ENCODE data around the gene ESRRA.

DNA sequence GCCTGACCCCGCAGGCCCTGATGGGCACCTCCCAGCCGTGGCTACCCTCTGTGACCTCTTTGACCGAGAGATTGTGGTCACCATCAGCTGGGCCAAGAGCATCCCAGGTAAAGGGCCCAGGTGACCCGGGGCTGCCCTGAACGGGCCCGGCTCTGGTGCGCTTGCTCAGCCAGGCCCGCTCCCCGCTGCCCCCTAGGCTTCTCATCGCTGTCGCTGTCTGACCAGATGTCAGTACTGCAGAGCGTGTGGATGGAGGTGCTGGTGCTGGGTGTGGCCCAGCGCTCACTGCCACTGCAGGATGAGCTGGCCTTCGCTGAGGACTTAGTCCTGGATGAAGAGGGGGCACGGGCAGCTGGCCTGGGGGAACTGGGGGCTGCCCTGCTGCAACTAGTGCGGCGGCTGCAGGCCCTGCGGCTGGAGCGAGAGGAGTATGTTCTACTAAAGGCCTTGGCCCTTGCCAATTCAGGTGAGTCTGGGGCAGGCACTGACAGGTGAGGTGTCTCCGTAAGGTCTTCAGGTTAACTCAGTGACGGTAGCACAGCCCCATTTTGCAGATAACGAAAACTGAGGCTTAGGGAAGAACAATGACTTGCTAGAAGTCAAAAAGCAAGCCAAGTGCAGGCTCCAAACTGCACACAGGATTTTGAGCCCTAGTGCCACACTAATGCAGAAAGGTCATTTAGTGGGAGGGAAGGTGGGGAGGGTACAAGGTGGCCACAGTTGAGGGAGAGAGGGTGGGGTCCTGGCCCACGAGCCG is 9.7 kb downstream of the ESRRA start:
- TF ChIP-seq, protein P1, sequence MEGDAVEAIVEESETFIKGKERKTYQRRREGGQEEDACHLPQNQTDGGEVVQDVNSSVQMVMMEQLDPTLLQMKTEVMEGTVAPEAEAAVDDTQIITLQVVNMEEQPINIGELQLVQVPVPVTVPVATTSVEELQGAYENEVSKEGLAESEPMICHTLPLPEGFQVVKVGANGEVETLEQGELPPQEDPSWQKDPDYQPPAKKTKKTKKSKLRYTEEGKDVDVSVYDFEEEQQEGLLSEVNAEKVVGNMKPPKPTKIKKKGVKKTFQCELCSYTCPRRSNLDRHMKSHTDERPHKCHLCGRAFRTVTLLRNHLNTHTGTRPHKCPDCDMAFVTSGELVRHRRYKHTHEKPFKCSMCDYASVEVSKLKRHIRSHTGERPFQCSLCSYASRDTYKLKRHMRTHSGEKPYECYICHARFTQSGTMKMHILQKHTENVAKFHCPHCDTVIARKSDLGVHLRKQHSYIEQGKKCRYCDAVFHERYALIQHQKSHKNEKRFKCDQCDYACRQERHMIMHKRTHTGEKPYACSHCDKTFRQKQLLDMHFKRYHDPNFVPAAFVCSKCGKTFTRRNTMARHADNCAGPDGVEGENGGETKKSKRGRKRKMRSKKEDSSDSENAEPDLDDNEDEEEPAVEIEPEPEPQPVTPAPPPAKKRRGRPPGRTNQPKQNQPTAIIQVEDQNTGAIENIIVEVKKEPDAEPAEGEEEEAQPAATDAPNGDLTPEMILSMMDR (conservative IDR thresholded peaks at IDR 0.05; ENCODE audit: low read depth, low read length), result peak; percentile 42; the same call in 1 of the 2 replicates
- TF ChIP-seq EZH2 (IDR thresholded peaks at IDR 0.05; ENCODE audit: low read length, unreplicated experiment), result no peak
- TF ChIP-seq EZH2phosphoT487 (IDR thresholded peaks at IDR 0.05; ENCODE audit: borderline replicate concordance, low read length), result no peak
